SK-N-DZ (cell line): ENCODE data around the gene COLEC12.
A peak's percentile ranks its signal among the peaks of the same experiment; 100 is the strongest.

Experiments used
- DNase-seq: peaks from one replicate; pipeline ENCODE4 v3.0.0-alpha.2; 2015; ENCODE audit warnings: low spot score

Gene COLEC12

GRCh38 chr18:289026-289425, 211.5 kb downstream of the COLEC12 start:
- DNase-seq = no peak

- DNase-seq = peak; percentile 34
Observed at GRCh38 chr18:286515-287310, 213.8 kb downstream of the COLEC12 start.

GRCh38 chr18:285817-286216, 214.7 kb downstream of the COLEC12 start:
- no peak for DNase-seq

- DNase-seq = no peak
Observed at GRCh38 chr18:275486-275885, 225.0 kb downstream of the COLEC12 start.

- no peak for DNase-seq
Observed at GRCh38 chr18:274313-274712, 226.2 kb downstream of the COLEC12 start.

GRCh38 chr18:273525-273924, 227.0 kb downstream of the COLEC12 start:
- DNase-seq = no peak

GRCh38 chr18:272650-273049, 227.9 kb downstream of the COLEC12 start:
- DNase-seq = no peak

GRCh38 chr18:269480-270095, 230.9 kb downstream of the COLEC12 start:
- no peak for DNase-seq

- DNase-seq = peak; percentile 88
Observed at GRCh38 chr18:267688-268552, 232.6 kb downstream of the COLEC12 start, which contains the start of gene THOC1. Gene THOC1 (minus strand): TSS chr18:268047. CDS start chr18:268019, 28 bp downstream.

GRCh38 chr18:267380-267687, 233.2 kb downstream of the COLEC12 start:
- no peak for DNase-seq
